Large intestine (tissue), 3 donors: ENCODE data around the gene PHLDB1. TPM values are rescaled to one million over a fixed set of nuclear protein-coding genes. Genes with fewer than 3 reads are reported as not detected.
"Not testable (repeated sequence)": the region's sequence is repeated elsewhere in the genome, so short reads cannot be mapped to it uniquely, and the experiment has no call there.

Experiments
- DNase-seq, 2 donors: peaks; one replicate each; pipeline versions ENCODE4 v3.0.0 to v3.0.0-alpha.2; 2013
- H3K27ac ChIP-seq: one replicate; pipeline ENCODE4 v1.5.1; 2013; ENCODE audit warnings: low read length
- H3K27me3 ChIP-seq: 2 replicates; pipeline ENCODE4 v1.6.1; 2013; ENCODE audit warnings: low read length; ENCODE audit not compliant: control insufficient read depth, insufficient read depth
- H3K36me3 ChIP-seq: 2 replicates; pipeline ENCODE4 v1.6.1; 2013; ENCODE audit warnings: low read length; ENCODE audit not compliant: control insufficient read depth, insufficient read depth
- H3K4me1 ChIP-seq: one replicate; pipeline ENCODE4 v1.6.1; 2013; ENCODE audit warnings: low read length; ENCODE audit not compliant: control insufficient read depth, insufficient read depth
- H3K4me3 ChIP-seq: one replicate; pipeline ENCODE4 v1.5.1; 2013; ENCODE audit warnings: low read length
- H3K9me3 ChIP-seq: one replicate; pipeline ENCODE4 v1.6.1; 2013; ENCODE audit warnings: mild to moderate bottlenecking, low read depth, low read length, moderate library complexity; ENCODE audit not compliant: control insufficient read depth
- WGBS: methylation state at CpG from one replicate; pipeline ENCODE4 v1.1.5; 2013; ENCODE audit warnings: low lambda C conversion rate; ENCODE audit not compliant: insufficient coverage; 5-methylcytosine and 5-hydroxymethylcytosine counted together
- polyA plus RNA-seq: library from polyadenylated mRNA; unstranded; fragments of 120-200 nt; gene quantifications from one replicate; pipeline ENCODE4 v1.2.1, GENCODE V29; 2013

Gene PHLDB1
- polyA plus RNA-seq, 1 donor: 42.1 TPM

DNA sequence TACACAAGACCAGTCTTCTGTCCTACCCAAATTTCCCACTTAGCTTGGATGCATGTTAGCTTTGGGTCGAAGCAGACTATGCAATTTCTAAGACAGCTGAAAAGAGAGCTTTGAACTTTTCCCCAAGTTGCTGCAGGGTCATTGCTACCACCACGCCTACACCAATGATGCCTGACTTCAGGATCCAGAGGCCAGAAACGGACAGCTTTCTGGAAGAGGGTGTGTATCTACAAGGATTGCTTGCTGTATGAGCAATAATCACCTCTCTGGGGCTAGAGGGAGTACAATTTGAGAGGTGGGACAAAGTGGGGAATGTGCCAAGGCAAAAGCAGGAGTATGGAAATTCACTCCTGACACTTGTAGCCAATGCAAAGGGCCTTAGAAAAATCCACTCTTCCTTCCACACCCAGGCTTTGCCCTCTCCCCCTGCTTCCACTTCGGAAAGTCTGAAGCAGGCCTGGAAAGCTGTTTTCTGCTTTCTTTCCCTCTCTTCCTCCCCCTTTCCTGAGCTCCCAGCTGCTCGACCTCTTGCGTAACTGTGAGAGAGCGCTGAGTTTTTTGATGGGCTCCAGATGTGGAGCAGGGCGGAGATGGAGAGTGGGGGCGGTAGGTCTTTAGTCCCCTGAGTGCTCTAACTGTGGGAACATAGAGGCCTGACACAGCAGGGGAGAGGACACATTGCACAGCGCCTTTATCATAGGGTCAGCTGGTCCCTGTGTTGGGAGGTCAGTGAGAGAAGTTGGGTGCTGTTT lies 2.1 kb upstream of the PHLDB1 start:
- peaks cover 43% of the 10 kb centered on the region for H3K4me1 ChIP-seq
- peaks cover 33% of the 10 kb centered on the region for H3K27me3 ChIP-seq
- peaks cover 24% of the 10 kb centered on the region for H3K36me3 ChIP-seq
- H3K9me3 ChIP-seq: peaks cover 10% of the 10 kb centered on the region
- peak overlapping the region; percentile 57 for H3K27ac ChIP-seq
- no peak overlapping the region for H3K4me3 ChIP-seq
- peak in 1 of 2 donors; percentile 68 for DNase-seq
- no CpG with 5 or more reads among the region's 10 CpGs for WGBS

DNA sequence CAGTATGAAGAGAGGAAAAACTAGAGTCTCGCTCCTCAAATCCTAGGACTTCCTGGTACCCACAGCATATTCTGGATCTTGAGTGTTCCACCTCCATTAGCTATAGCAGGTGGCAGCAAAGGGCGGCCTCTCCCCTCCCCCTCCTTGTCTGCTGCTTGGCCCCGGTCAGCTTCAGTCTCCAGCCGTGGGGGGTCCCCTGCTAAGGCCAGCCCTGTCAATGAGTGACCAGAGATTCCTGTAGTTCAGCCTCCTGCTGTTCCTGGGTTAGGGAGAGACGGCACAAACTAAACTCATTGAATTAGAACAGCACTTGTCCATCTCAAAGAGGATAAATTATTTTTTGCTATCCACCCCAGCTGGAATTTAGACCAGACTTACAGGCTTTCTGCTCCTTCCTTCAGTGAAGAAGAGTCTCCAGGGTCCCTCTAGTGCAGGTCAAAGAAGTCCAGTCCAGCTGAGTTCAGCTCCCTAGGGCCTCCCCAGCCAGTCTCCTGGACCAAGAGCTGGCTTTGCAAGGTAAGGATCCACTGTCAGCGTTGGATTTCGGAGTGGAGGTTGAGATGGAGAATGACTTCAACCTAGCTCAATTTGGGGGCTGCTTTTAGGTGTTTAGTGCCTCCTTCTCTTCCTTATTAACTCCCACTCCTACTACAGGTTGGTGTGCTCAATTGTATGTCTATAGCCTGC lies 1.1 kb upstream of the PHLDB1 start:
- no peak for DNase-seq
- Histone ChIP-seq H3K4me1 (peaks cover 46% of the 10 kb centered on the region), H3K27ac (peak overlapping the region; percentile 57), H3K27me3 (peaks cover 43% of the 10 kb centered on the region), H3K4me3 (no peak overlapping the region), H3K9me3 (peaks cover 10% of the 10 kb centered on the region), H3K36me3 (peaks cover 17% of the 10 kb centered on the region)
- no CpG with 5 or more reads among the region's 7 CpGs for WGBS

DNA sequence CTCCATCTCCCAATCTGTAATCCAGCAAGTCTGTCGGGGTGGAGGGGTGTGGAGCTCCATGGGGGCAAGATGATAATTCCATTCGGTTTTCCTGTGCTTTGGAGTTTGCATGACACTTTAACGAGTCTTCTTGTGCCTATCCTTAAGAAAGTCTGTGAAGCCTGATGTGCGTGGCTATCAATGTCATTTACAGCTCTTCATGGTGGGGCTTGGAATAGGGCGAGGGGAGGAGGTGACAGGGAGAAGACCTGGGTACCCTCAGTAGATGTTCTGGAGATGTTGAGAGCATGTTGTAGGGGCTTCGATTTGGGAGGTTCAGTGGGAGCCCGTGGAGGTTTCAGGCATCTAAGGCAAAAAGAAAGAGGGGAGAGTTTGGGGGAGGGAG lies 579 bp upstream of the PHLDB1 start:
- Histone ChIP-seq H3K4me3 (no peak overlapping the region), H3K27ac (no peak overlapping the region), H3K36me3 (peaks cover 11% of the 10 kb centered on the region), H3K9me3 (peaks cover 10% of the 10 kb centered on the region), H3K4me1 (peaks cover 47% of the 10 kb centered on the region), H3K27me3 (peaks cover 46% of the 10 kb centered on the region)
- WGBS: 80% methylated on average over 3 of the region's 7 CpGs
- no peak for DNase-seq

DNA sequence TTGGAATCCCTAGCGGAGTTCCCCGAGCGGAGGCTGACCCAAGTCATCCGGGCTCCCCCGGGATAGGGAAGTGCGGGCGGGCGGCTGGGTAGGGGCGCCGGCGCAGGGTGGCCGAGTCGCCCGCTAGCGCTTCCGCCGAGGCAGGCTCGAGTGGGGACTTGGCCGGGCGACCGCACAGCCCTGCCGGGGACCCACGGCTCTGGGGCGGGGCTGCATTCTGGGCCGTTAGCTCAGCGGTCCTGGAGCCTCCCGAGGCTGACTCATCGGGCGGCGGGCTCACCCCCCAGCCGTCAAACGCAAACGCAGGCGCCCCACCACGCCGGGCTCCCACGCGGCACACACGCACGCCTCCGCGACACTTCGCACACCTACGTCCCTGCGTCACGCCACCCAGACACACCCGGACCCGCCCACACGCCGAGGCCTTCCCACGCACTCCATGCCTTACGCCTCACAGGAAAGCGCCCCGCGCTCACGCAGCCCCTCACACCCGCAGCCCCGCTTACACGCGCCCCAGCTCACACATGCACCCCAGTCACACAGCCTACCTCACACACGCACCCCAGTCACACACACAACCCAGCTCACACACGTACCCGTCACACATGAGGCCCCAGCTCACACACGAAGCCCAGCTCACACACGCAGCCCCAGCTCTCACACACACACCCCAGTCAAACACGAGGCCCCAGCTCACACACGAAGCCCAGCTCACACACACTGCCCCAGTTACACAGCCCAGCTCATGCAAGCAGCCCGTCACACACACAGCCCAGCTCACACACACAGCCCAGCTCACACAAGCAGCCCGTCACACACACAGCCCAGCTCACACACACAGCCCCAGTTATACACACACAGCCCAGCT lies 1.2 kb downstream of the PHLDB1 start:
- peaks cover 47% of the 10 kb centered on the region for H3K4me1 ChIP-seq
- peak in 1 of 2 donors; percentile 52 for DNase-seq
- no CpG with 5 or more reads among the region's 69 CpGs for WGBS
- peak overlapping the region; percentile 55 for H3K4me3 ChIP-seq
- peaks cover 56% of the 10 kb centered on the region for H3K27me3 ChIP-seq
- peaks cover 10% of the 10 kb centered on the region for H3K9me3 ChIP-seq
- peak overlapping the region; percentile 71 for H3K27ac ChIP-seq
- H3K36me3 ChIP-seq: no peaks in the 10 kb centered on the region

DNA sequence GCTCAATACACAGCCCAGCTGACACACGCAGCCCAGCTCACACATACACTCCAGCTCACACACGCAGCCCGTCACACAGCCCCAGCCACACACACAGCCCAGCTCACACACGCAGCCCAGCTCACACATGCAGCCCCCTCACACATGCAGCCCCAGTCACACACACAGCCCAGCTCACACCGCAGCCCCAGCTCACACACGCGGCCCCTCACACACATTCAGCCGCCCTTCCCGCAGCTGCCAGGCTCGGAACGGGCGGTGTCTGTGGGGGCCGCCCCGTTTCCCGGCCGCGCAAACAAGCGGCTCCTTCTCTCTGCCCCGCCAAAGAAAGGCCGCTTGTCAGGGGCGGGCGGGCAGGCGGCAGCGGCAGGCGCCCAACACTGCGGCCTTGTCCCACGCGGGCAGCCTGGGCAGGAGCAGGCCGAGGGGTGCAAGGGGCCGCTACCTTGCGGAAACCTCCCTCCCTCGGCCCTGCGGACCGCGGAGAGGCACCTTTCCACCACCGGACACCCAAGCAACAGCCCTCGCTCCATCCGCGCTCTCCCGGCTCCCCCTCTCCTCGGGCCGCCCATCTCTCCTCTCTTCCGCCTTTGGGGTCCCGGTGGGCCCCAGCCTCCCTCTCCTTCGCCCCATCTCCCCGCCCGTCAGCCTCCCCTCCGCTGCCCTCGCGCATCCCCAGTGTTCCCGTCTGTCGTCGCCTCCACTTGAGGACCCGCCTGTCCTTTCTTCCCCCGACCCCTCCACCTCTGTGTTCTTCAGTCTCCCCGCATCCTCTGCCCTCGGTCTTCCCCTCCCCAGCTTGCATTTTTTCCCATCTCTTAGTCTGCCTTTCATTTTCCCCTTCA lies 2.2 kb downstream of the PHLDB1 start:
- Histone ChIP-seq H3K9me3 (peaks cover 10% of the 10 kb centered on the region), H3K27me3 (peaks cover 56% of the 10 kb centered on the region), H3K36me3 (peaks cover 2% of the 10 kb centered on the region), H3K4me1 (peaks cover 45% of the 10 kb centered on the region), H3K27ac (peak overlapping the region; percentile 30), H3K4me3 (peak overlapping the region; percentile 13)
- WGBS: 34% methylated on average over 3 of the region's 57 CpGs
- no peak for DNase-seq

DNA sequence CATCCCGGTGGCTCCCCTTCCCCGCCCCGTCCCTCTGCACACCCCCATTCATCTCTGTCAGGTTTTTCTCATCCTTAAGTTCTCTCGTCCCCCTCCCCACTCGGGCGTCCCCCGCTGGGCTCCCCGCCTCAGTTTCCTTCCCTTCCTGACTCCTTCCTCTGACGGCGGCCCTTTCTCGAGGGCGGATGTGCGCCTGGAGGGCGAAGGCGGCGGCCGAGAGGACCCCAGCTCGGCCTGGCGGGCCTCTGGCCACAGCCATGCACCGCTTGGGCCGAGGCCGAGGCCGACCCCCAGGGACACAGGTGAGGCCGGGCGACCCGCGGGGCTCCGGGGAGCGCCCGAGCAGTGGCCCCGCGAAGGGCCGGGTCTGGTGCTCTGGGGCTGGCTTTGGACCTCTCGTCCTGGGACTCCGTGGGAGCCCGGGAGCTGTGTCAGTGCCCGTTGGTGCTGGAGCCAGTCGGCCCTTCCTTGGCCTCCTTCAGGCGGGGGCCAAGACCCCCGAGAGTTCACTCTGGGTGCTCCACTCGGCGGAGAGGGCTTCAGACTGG lies 2.9 kb downstream of the PHLDB1 start:
- Histone ChIP-seq H3K27ac (no peak overlapping the region), H3K4me1 (peaks cover 38% of the 10 kb centered on the region), H3K27me3 (peaks cover 56% of the 10 kb centered on the region), H3K36me3 (peaks cover 2% of the 10 kb centered on the region), H3K9me3 (peaks cover 10% of the 10 kb centered on the region), H3K4me3 (peak overlapping the region; percentile 21)
- no CpG with 5 or more reads among the region's 42 CpGs for WGBS
- DNase-seq: no peak

DNA sequence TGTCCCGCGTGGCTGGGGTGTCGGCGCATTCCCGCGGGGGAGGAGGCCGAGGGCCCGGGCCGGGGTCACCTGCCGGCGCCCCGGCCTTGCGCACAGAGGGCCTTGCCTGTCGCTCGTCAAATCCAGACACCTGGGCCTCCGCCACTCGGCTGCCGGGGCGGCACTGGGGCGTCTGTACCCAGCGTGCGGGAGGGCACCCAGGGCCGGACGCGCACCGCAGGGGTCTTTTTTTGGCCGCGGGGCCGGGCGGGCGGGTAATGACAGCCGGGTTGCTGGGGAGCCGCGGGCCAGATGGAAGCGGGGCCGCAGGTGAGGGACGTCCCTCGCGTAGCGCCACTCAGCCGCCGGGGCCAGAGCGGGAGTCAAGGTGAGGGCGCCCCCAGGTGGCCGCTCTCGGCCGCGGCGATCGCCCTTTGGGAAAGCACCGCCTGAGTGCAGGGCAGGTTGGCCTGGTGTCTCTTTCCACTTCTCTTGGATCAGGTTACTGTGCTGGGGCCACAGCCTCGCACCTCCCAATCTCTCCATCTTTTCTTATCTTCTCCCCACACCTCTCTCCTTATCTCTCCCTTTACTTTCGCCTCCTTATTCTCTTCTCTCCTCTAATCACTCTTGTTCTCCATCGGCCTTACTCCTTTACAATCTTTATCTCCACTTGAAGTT lies 3.5 kb downstream of the PHLDB1 start:
- peaks cover 32% of the 10 kb centered on the region for H3K4me1 ChIP-seq
- peaks cover 56% of the 10 kb centered on the region for H3K27me3 ChIP-seq
- H3K27ac ChIP-seq: no peak overlapping the region

DNA sequence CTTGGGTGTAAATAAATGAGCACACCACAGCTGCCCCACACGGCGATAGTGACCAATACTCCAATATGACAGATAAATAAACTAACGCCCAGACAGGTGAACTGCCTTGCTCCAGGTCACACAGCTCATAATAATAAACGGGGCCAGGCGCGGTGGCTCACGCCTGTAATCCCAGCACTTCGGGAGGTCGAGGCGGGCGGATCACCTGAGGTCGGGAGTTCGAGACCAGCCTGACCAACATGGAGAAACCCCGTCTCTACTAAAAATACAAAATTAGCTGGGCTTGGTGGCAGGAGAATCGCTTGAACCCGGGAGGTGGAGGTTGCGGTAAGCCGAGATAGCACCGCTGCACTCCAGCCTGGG lies 4.0 kb downstream of the PHLDB1 start:
- WGBS: no CpG with 5 or more reads among the region's 19 CpGs
- not testable (repeated sequence) for H3K4me3 ChIP-seq

More for the DNA sequence above, 3.5 kb downstream of the PHLDB1 start:
- peak overlapping the region; percentile 21 for H3K4me3 ChIP-seq
- peak in 1 of 2 donors; percentile 74 for DNase-seq
- H3K9me3 ChIP-seq: peaks cover 10% of the 10 kb centered on the region
- H3K36me3 ChIP-seq: peaks cover 2% of the 10 kb centered on the region
- WGBS: 20% methylated on average over 3 of the region's 54 CpGs

DNA sequence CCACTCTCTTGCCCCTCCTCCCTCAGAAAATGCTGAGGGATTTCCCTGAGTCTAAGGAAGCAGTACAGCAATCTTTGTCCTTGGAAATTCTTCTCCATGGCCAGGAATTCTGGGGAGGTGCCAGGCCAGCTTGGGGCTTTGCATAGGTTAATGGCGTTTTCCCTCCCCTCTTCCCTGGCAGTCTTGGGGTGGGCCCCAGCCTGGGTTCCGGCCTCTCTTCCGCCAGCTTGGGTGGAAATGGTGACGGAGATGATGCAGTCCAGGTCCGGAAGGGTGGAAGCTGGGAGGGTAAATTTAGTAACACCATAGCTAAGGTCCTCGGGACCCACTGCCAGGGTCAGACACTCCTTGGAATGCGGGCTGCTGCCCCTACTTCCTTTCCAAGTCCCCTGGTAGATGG lies 5.0 kb downstream of the PHLDB1 start:
- Histone ChIP-seq H3K36me3 (peaks cover 5% of the 10 kb centered on the region), H3K9me3 (peaks cover 10% of the 10 kb centered on the region), H3K4me3 (no peak overlapping the region), H3K4me1 (peaks cover 26% of the 10 kb centered on the region), H3K27me3 (peaks cover 52% of the 10 kb centered on the region), H3K27ac (no peak overlapping the region)
- DNase-seq: no peak
- no CpG with 5 or more reads among the region's 7 CpGs for WGBS

More for the DNA sequence above, 4.0 kb downstream of the PHLDB1 start:
- H3K36me3 ChIP-seq, DNase-seq, H3K27ac ChIP-seq: not testable (repeated sequence)
- H3K9me3 ChIP-seq: peaks cover 10% of the 10 kb centered on the region
- H3K4me1 ChIP-seq: peaks cover 27% of the 10 kb centered on the region
- peaks cover 56% of the 10 kb centered on the region for H3K27me3 ChIP-seq
